Measurements from ENCODE around the gene C5orf63.
A peak's percentile ranks its signal among the peaks of the same experiment; 100 is the strongest.

C5orf63 gene

GRCh38 chr5:127029581-127030258 is 43.6 kb downstream of the C5orf63 start:
- no peak for TF ChIP-seq EZH2phosphoT487 (IDR thresholded peaks at IDR 0.05; ENCODE audit: borderline replicate concordance)
- TF ChIP-seq CTCF (conservative IDR thresholded peaks at IDR 0.05; ENCODE audit: low read length) = peak; percentile 38
- Histone ChIP-seq H4K20me1 (ENCODE audit: insufficient read depth, low read length, poor library complexity, severe bottlenecking) (peaks cover 3% of the 10 kb centered on the region), H3F3A (ENCODE audit: low read depth) (no peaks in the 10 kb centered on the region), H3K9ac (ENCODE audit: low read depth, low read length, poor library complexity, severe bottlenecking) (peak overlapping the region; percentile 79), H3K36me3 (ENCODE audit: insufficient read depth, low read length) (no peaks in the 10 kb centered on the region), H3K9me2 (replicated peaks; ENCODE audit: low read depth, low read length) (no peaks in the 10 kb centered on the region), H3K4me2 (ENCODE audit: low read depth, low read length, poor library complexity, severe bottlenecking) (peak overlapping the region; percentile 98), H3K9me3 (ENCODE audit: insufficient read depth, low read depth, low read length) (no peaks in the 10 kb centered on the region), H2AFZ (ENCODE audit: low read length) (peak overlapping the region; percentile 83), H3K79me2 (ENCODE audit: insufficient read depth, low read length) (peaks cover 38% of the 10 kb centered on the region), H3K27me3 (ENCODE audit: insufficient read depth, low read length, poor library complexity, severe bottlenecking) (no peaks in the 10 kb centered on the region), H3K4me3 (ENCODE audit: low read length, poor library complexity, severe bottlenecking) (peak overlapping the region; percentile 78), H3K4me1 (ENCODE audit: insufficient read depth, low read length, poor library complexity, severe bottlenecking) (peaks cover 27% of the 10 kb centered on the region)

GRCh38 chr5:127028822-127029457 is 44.4 kb downstream of the C5orf63 start:
- H3K36me3 ChIP-seq (ENCODE audit: insufficient read depth, low read length) = no peaks in the 10 kb centered on the region
- H3K4me1 ChIP-seq (ENCODE audit: insufficient read depth, low read length, poor library complexity, severe bottlenecking) = peaks cover 33% of the 10 kb centered on the region
- peak overlapping the region; percentile 79 for H3K9ac ChIP-seq (ENCODE audit: low read depth, low read length, poor library complexity, severe bottlenecking)
- no peaks in the 10 kb centered on the region for H3K27me3 ChIP-seq (ENCODE audit: insufficient read depth, low read length, poor library complexity, severe bottlenecking)
- no peaks in the 10 kb centered on the region for H3K9me2 ChIP-seq (replicated peaks; ENCODE audit: low read depth, low read length)
- H3K4me2 ChIP-seq (ENCODE audit: low read depth, low read length, poor library complexity, severe bottlenecking) = peak overlapping the region; percentile 98
- H3K4me3 ChIP-seq (ENCODE audit: low read length, poor library complexity, severe bottlenecking) = peak overlapping the region; percentile 78
- peaks cover 3% of the 10 kb centered on the region for H4K20me1 ChIP-seq (ENCODE audit: insufficient read depth, low read length, poor library complexity, severe bottlenecking)
- H3K9me3 ChIP-seq (ENCODE audit: insufficient read depth, low read depth, low read length) = no peaks in the 10 kb centered on the region
- H2AFZ ChIP-seq (ENCODE audit: low read length) = no peak overlapping the region
- H3F3A ChIP-seq (ENCODE audit: low read depth) = no peaks in the 10 kb centered on the region
- TF ChIP-seq EZH2phosphoT487 (IDR thresholded peaks at IDR 0.05; ENCODE audit: borderline replicate concordance) (no peak), CTCF (conservative IDR thresholded peaks at IDR 0.05; ENCODE audit: low read length) (no peak)
- peaks cover 38% of the 10 kb centered on the region for H3K79me2 ChIP-seq (ENCODE audit: insufficient read depth, low read length)

- peak overlapping the region; percentile 98 for H3K4me2 ChIP-seq (ENCODE audit: low read depth, low read length, poor library complexity, severe bottlenecking)
- no peaks in the 10 kb centered on the region for H3F3A ChIP-seq (ENCODE audit: low read depth)
- no peaks in the 10 kb centered on the region for H3K9me3 ChIP-seq (ENCODE audit: insufficient read depth, low read depth, low read length)
- no peak overlapping the region for H2AFZ ChIP-seq (ENCODE audit: low read length)
- peaks cover 3% of the 10 kb centered on the region for H4K20me1 ChIP-seq (ENCODE audit: insufficient read depth, low read length, poor library complexity, severe bottlenecking)
- TF ChIP-seq CTCF (conservative IDR thresholded peaks at IDR 0.05; ENCODE audit: low read length) = no peak
- TF ChIP-seq EZH2phosphoT487 (IDR thresholded peaks at IDR 0.05; ENCODE audit: borderline replicate concordance) = no peak
- no peaks in the 10 kb centered on the region for H3K27me3 ChIP-seq (ENCODE audit: insufficient read depth, low read length, poor library complexity, severe bottlenecking)
- peaks cover 33% of the 10 kb centered on the region for H3K4me1 ChIP-seq (ENCODE audit: insufficient read depth, low read length, poor library complexity, severe bottlenecking)
- H3K9ac ChIP-seq (ENCODE audit: low read depth, low read length, poor library complexity, severe bottlenecking) = peak overlapping the region; percentile 79
- H3K4me3 ChIP-seq (ENCODE audit: low read length, poor library complexity, severe bottlenecking) = peak overlapping the region; percentile 33
- H3K36me3 ChIP-seq (ENCODE audit: insufficient read depth, low read length) = no peaks in the 10 kb centered on the region
- H3K79me2 ChIP-seq (ENCODE audit: insufficient read depth, low read length) = peaks cover 38% of the 10 kb centered on the region
- no peaks in the 10 kb centered on the region for H3K9me2 ChIP-seq (replicated peaks; ENCODE audit: low read depth, low read length)
These were observed 45.8 kb downstream of the C5orf63 start for GRCh38 chr5:127027539-127027938.

Measured in Loucy (cell line).